CD4-positive, alpha-beta T cell treated with Interleukin-4 for 4 hours (primary cell): ENCODE measurements around the gene TRPM3.

Source experiments
- DNase-seq: peaks from one replicate; pipeline ENCODE4 v3.0.0-alpha.2; 2020

Gene TRPM3

DNA sequence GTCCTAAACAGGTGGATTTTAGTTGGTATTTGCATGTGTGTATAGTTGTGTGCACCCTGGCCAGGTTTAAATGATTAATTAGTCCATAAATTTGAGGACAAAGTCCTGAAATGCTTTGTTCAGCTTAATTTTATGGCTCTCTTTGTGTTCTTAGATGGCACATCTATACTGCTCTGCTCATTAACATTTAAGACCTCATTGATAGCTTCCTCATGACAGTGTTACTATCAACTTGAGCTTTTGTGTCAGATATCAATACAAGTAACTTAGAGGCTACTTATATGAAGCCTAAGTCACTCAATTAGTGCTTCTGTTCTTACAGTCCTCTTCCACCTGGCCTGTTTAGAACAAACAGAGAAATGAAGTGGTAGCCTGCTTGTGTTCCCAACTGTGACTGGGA lies 240.9 kb downstream of the TRPM3 start:
- no peak for DNase-seq

DNA sequence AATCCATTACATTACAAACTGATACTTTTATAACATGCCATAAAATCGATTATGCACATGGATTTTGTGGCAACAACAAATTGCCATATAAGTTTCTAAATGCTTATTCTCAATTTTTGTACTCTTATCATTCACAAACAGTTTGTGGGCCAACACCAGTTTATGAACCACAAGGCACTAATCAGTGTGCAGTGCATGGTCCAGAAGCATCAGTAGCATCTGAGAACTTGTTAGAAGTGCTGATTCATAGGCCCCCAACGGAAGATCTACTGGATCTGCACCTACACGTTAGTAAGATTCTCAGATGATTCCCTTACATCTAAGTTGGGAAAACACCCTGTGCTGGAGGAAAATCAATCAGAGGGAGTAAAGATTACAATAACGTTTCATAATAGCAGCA lies 242.8 kb downstream of the TRPM3 start:
- no peak for DNase-seq

- no peak for DNase-seq
Measured at GRCh38 chr9:70874451-70874850, 247.0 kb downstream of the TRPM3 start.

- DNase-seq = no peak
Measured at GRCh38 chr9:70873506-70873905, 247.9 kb downstream of the TRPM3 start.

DNA sequence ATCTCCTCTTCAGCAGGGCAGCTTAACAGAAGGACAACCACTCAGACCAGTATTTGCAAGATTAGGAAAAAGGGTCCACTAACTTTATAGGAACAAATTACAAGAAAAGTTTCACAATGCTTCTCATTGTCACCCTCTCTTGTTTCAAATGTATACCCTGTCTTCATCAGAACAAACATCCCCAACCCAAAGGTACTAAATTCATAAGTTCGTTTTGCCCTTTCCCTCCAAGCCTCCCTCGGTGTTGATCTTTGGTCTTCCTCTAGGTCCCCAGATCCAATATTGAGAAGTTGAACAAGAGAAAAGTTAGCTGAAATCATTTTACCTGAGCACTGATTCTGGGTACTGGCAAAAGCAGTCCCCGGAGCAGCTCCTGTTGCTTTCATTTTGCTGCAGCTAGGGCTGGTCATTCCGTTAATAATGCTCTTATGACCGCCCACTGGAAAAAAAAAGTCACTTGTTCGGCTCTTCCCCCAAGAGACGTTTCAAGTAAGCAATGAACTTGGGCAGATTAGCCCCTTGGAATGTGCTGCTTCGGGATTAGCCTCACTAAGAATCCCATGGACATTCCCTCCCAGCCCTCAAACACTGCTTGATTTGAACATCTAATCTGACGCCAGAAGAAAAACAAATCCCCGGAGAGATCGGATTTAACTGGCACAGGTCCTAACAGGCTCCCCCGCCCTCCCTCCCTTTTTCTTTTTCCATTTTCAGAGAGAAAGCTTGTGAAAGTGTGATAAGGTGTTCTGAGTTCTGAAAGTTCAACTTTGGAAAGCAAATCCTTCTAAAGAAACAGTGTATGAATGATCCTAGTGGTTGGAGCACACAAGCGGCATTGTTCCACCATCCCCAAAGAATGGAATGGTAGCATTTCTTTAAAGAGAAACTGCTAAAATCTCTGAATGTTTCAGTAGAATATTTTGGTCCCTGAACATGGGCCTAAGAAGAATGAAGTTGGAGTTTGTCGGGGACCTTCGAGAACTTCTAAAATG lies 252.5 kb downstream of the TRPM3 start:
- no peak for DNase-seq

- no peak for DNase-seq
Measured at GRCh38 chr9:70868041-70868440, 253.4 kb downstream of the TRPM3 start.

GRCh38 chr9:70865471-70865870 lies 255.9 kb downstream of the TRPM3 start:
- no peak for DNase-seq

GRCh38 chr9:70861797-70862196 lies 259.6 kb downstream of the TRPM3 start:
- no peak for DNase-seq

GRCh38 chr9:70861376-70861775 lies 260.0 kb downstream of the TRPM3 start:
- DNase-seq = no peak

DNA sequence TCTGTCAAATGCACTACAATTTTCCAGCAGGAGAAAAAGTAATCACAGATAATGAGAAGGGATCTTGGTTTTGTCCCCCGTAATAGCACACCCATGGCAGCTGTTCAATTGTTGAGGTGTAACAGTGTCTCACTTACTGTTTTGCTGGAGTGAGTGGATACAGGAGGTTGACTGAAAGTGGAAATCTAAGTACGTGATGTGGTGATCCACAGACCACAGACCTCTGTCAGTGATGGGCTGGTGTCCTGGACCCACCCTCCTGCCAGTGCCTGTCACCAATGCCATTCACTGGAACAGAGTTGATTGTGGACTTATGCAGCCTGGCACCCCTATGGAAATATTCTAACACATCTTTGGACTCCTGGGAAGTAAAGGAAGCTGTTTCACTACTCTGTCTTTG lies 261.7 kb downstream of the TRPM3 start:
- DNase-seq = no peak

GRCh38 chr9:70856411-70856810 lies 265.0 kb downstream of the TRPM3 start:
- DNase-seq = no peak

- no peak for DNase-seq
Measured at GRCh38 chr9:70852711-70853240, 268.6 kb downstream of the TRPM3 start.

GRCh38 chr9:70840266-70840665 lies 281.2 kb downstream of the TRPM3 start:
- no peak for DNase-seq

GRCh38 chr9:70835323-70835722 lies 286.1 kb downstream of the TRPM3 start:
- DNase-seq = no peak

DNA sequence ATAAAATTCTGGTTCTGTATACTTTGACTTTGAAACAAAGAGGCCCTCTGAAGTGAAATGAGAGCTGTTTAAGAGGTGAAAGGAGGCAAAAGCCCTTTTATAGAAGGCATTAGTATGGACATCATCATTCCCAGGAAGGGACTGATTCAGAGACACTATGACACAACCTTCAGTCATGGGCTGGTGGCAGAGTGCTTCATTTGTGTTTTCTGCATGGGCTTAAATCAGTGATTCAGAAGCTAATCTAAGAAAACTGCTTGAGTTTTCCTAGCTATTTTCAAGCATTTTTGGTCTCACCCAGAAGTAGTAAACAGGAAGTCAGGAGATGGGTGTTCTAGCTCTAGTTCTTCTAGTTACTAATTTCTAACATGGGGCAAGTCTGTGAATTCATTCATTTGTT lies 288.9 kb downstream of the TRPM3 start:
- DNase-seq = no peak

DNA sequence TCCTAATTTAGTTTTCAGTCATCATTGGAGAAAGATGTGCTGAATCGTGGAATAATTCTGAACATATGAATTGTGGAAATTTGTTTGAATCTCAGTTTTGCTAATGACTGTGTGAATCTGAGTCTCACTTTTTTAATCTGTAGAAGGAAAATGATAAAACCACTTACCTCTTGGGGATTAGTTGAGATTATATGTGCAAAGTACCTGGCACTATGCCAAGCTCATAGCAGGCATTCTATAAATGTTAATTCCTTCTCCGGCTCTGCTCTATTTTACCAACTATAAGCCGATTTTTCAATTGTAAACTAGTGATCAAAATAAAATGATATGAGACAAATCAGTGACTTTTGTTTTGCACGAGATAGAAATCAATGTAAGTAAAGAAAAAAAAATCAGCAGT lies 290.8 kb downstream of the TRPM3 start:
- DNase-seq = no peak

GRCh38 chr9:70829591-70830265 lies 291.7 kb downstream of the TRPM3 start:
- no peak for DNase-seq

GRCh38 chr9:70826562-70826961 lies 294.9 kb downstream of the TRPM3 start:
- DNase-seq = no peak

DNA sequence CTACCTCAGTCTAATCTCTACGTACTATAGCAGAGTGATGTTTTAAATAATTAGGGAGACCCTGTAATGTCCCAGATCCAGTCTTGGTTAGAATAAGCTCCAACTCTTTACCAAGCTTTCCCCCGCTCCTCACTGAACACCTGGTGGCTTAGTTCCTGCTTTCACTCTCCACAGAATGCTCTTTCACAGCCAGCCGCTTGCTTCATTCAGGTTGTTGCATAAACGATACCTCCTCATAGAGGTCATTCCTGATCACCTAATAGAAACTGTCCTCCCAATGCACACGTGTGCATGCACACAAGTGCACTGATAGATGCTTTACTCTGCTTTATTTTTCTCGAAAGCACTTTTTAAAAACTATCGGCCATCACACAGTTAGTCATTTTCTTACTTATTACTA lies 298.1 kb downstream of the TRPM3 start:
- DNase-seq = no peak

- DNase-seq = no peak
Measured at GRCh38 chr9:70817311-70817710, 304.1 kb downstream of the TRPM3 start.

DNA sequence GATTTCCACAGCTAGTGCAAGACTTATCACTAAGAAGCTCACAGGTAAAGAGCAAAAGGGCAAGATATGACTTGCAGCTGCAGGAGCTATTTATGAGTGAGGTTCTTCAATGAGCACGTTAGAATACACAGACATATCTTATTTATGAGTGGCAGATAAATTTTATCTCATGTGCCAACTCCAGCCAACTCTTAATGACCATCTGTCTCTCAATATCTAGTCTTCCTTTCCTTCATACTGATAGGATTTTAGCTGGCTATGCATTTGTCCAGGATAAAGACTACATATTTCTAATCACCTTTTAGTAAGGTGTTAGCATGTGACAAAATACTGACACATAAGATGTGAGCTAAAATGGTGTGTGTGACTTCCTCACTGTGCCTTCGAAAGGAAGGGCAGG lies 304.5 kb downstream of the TRPM3 start:
- DNase-seq = no peak

- no peak for DNase-seq
Measured at GRCh38 chr9:70816316-70816715, 305.1 kb downstream of the TRPM3 start.

DNA sequence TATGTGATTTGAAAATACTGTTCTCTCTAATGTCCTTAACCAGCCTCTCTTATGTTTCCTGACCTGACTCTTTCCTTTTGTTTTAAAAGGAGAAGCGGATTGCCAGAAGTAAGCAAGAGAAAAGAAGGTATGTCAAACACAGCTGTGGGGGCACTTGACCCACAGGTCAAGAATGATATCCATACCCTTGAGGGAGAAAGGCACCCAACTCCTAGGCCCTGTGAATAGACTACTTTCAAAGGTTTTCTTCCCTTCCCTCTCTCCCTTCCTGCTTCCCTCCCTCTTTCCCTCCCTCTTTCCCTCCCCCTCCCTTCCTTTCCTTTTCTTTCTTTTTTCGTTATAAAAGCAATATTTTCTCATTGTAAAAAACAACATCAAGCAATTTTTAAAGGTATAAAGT lies 306.8 kb downstream of the TRPM3 start:
- DNase-seq = no peak

DNA sequence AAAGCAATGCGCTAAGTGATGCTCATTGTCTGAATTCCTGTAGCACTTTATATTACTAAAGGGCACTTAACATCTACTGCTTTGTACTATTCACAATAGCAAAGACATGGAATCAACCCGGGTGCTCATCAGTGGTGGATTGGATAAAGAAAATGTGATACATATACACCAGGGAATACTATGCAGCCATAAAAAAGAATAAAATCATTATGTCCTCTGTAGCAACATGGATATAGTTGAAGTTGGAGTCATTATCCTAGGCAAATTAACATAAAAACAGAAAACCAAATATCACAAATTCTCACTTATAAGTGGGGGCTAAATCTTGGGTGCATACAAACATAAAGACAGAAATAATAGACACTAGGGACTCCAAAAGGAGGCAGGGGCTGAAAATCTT lies 308.3 kb downstream of the TRPM3 start:
- no peak for DNase-seq
